ENCODE measurements around the gene CATSPERZ. TPM values are rescaled to one million over a fixed set of nuclear protein-coding genes. Genes with fewer than 3 reads are reported as not detected.

The CATSPERZ gene
- total and polyA plus RNA-seq, 2 experiments from 2014 or later, result 0.46 TPM; not detected in 1

- 86% methylated on average over 4 of the region's 4 CpGs for WGBS (ENCODE audit: low lambda C conversion rate, missing lambda C conversion rate)
- Histone ChIP-seq H3K36me3 (replicated peaks; ENCODE audit: insufficient read depth, low read depth) (no peaks in the 10 kb centered on the region), H3K4me3 (no peak overlapping the region), H3K9me3 (ENCODE audit: low read depth) (no peaks in the 10 kb centered on the region), H3K79me2 (no peaks in the 10 kb centered on the region), H3K4me2 (no peak overlapping the region), H3K27me3 (peaks cover 98% of the 10 kb centered on the region), H3K27ac (no peak overlapping the region), H3K9me2 (replicated peaks; ENCODE audit: insufficient read depth) (no peaks in the 10 kb centered on the region), H3K4me1 (ENCODE audit: insufficient read depth) (peaks cover 23% of the 10 kb centered on the region), H4K20me1 (ENCODE audit: insufficient read depth, poor library complexity, severe bottlenecking) (no peaks in the 10 kb centered on the region), H2AFZ (no peak overlapping the region)
- TF ChIP-seq EZH2phosphoT487 (IDR thresholded peaks at IDR 0.05; ENCODE audit: low read depth, severe bottlenecking, unreplicated experiment), result no peak
- TF ChIP-seq EZH2 (IDR thresholded peaks at IDR 0.05; ENCODE audit: borderline replicate concordance), result no peak
- no peak for TF ChIP-seq CTCF (IDR thresholded peaks at IDR 0.05; ENCODE audit: poor library complexity)
- DNase-seq (ENCODE audit: low spot score), result no peak
These were observed 4.4 kb upstream of the CATSPERZ start for GRCh38 chr11:64295760-64296159.

GRCh38 chr11:64296236-64296635 lies 3.9 kb upstream of the CATSPERZ start:
- Histone ChIP-seq H3K36me3 (replicated peaks; ENCODE audit: insufficient read depth, low read depth) (no peaks in the 10 kb centered on the region), H3K4me2 (no peak overlapping the region), H3K9me2 (replicated peaks; ENCODE audit: insufficient read depth) (no peaks in the 10 kb centered on the region), H3K79me2 (no peaks in the 10 kb centered on the region), H3K9me3 (ENCODE audit: low read depth) (no peaks in the 10 kb centered on the region), H4K20me1 (ENCODE audit: insufficient read depth, poor library complexity, severe bottlenecking) (no peaks in the 10 kb centered on the region), H2AFZ (no peak overlapping the region), H3K4me3 (no peak overlapping the region), H3K27ac (no peak overlapping the region), H3K27me3 (peaks cover 94% of the 10 kb centered on the region), H3K4me1 (ENCODE audit: insufficient read depth) (peaks cover 24% of the 10 kb centered on the region)
- TF ChIP-seq EZH2phosphoT487 (IDR thresholded peaks at IDR 0.05; ENCODE audit: low read depth, severe bottlenecking, unreplicated experiment), result no peak
- TF ChIP-seq CTCF (IDR thresholded peaks at IDR 0.05; ENCODE audit: poor library complexity), result no peak
- TF ChIP-seq EZH2 (IDR thresholded peaks at IDR 0.05; ENCODE audit: borderline replicate concordance), result no peak
- WGBS (ENCODE audit: low lambda C conversion rate, missing lambda C conversion rate), result 7% methylated on average over 1 of the region's 1 CpG
- DNase-seq (ENCODE audit: low spot score), result no peak

GRCh38 chr11:64296830-64297698 lies 3.1 kb upstream of the CATSPERZ start:
- Histone ChIP-seq H3K9me2 (replicated peaks; ENCODE audit: insufficient read depth) (no peaks in the 10 kb centered on the region), H4K20me1 (ENCODE audit: insufficient read depth, poor library complexity, severe bottlenecking) (no peaks in the 10 kb centered on the region), H3K79me2 (no peaks in the 10 kb centered on the region), H3K36me3 (replicated peaks; ENCODE audit: insufficient read depth, low read depth) (no peaks in the 10 kb centered on the region), H3K27me3 (peaks cover 86% of the 10 kb centered on the region), H3K27ac (no peak overlapping the region), H3K4me2 (no peak overlapping the region), H2AFZ (no peak overlapping the region), H3K4me1 (ENCODE audit: insufficient read depth) (peaks cover 23% of the 10 kb centered on the region), H3K9me3 (ENCODE audit: low read depth) (no peaks in the 10 kb centered on the region), H3K4me3 (no peak overlapping the region)
- DNase-seq (ENCODE audit: low spot score), result peak; percentile 7
- TF ChIP-seq EZH2phosphoT487 (IDR thresholded peaks at IDR 0.05; ENCODE audit: low read depth, severe bottlenecking, unreplicated experiment) (no peak), CTCF (IDR thresholded peaks at IDR 0.05; ENCODE audit: poor library complexity) (no peak), EZH2 (IDR thresholded peaks at IDR 0.05; ENCODE audit: borderline replicate concordance) (peak; percentile 10)
- WGBS (ENCODE audit: low lambda C conversion rate, missing lambda C conversion rate), result 33% methylated on average over 34 of the region's 34 CpGs

Data from hepatocyte (in vitro differentiated cells).